ENCODE results near the gene DIS3L2. TPM values are rescaled to one million over a fixed set of nuclear protein-coding genes. Genes with fewer than 3 reads are reported as not detected.

Gene DIS3L2
- total RNA-seq, 2 donors from 2014 or later, result 21.6 to 30.2 TPM

- ATAC-seq (replicated peaks), result no peak
- Mint-ChIP-seq H3K4me1 (no peaks in the 10 kb centered on the region), H3K27ac (no peak overlapping the region), H3K9me3 (no peaks in the 10 kb centered on the region), H3K4me3 (no peak overlapping the region), H3K36me3 (ENCODE audit: low read depth) (peaks cover 21% of the 10 kb centered on the region), H3K27me3 (no peaks in the 10 kb centered on the region)
Observed at GRCh38 chr2:232275670-232276069, 314.2 kb downstream of the DIS3L2 start.

- no peak for ATAC-seq (replicated peaks)
- no peaks in the 10 kb centered on the region for H3K9me3 Mint-ChIP-seq
- no peak overlapping the region for H3K27ac Mint-ChIP-seq
- peaks cover 21% of the 10 kb centered on the region for H3K36me3 Mint-ChIP-seq (ENCODE audit: low read depth)
- no peaks in the 10 kb centered on the region for H3K27me3 Mint-ChIP-seq
- no peak overlapping the region for H3K4me3 Mint-ChIP-seq
- no peaks in the 10 kb centered on the region for H3K4me1 Mint-ChIP-seq
Observed at GRCh38 chr2:232276084-232276732, 314.7 kb downstream of the DIS3L2 start.

- H3K27ac Mint-ChIP-seq, result no peak overlapping the region
Observed at GRCh38 chr2:232276733-232277313, 315.3 kb downstream of the DIS3L2 start.

GRCh38 chr2:232278534-232278933 lies 317.0 kb downstream of the DIS3L2 start:
- Mint-ChIP-seq H3K27me3 (no peaks in the 10 kb centered on the region), H3K36me3 (ENCODE audit: low read depth) (peaks cover 21% of the 10 kb centered on the region)

More at GRCh38 chr2:232276733-232277313, 315.3 kb downstream of the DIS3L2 start:
- H3K9me3 Mint-ChIP-seq, result no peaks in the 10 kb centered on the region
- H3K36me3 Mint-ChIP-seq (ENCODE audit: low read depth), result peaks cover 21% of the 10 kb centered on the region
- H3K4me1 Mint-ChIP-seq, result no peaks in the 10 kb centered on the region
- ATAC-seq (replicated peaks), result no peak
- no peaks in the 10 kb centered on the region for H3K27me3 Mint-ChIP-seq
- H3K4me3 Mint-ChIP-seq, result no peak overlapping the region

GRCh38 chr2:232280341-232280740 lies 318.8 kb downstream of the DIS3L2 start:
- no peaks in the 10 kb centered on the region for H3K9me3 Mint-ChIP-seq
- no peaks in the 10 kb centered on the region for H3K27me3 Mint-ChIP-seq
- no peaks in the 10 kb centered on the region for H3K4me1 Mint-ChIP-seq
- H3K4me3 Mint-ChIP-seq, result no peak overlapping the region
- peaks cover 21% of the 10 kb centered on the region for H3K36me3 Mint-ChIP-seq (ENCODE audit: low read depth)
- ATAC-seq (replicated peaks), result no peak
- no peak overlapping the region for H3K27ac Mint-ChIP-seq

More at GRCh38 chr2:232278534-232278933, 317.0 kb downstream of the DIS3L2 start:
- Mint-ChIP-seq H3K27ac (no peak overlapping the region), H3K4me1 (no peaks in the 10 kb centered on the region), H3K9me3 (no peaks in the 10 kb centered on the region), H3K4me3 (no peak overlapping the region)
- ATAC-seq (replicated peaks), result no peak

GRCh38 chr2:232281858-232282507 lies 320.5 kb downstream of the DIS3L2 start:
- H3K9me3 Mint-ChIP-seq, result no peaks in the 10 kb centered on the region
- H3K4me3 Mint-ChIP-seq, result no peak overlapping the region
- no peaks in the 10 kb centered on the region for H3K27me3 Mint-ChIP-seq
- H3K27ac Mint-ChIP-seq, result peak overlapping the region; percentile 57
- peaks cover 17% of the 10 kb centered on the region for H3K36me3 Mint-ChIP-seq (ENCODE audit: low read depth)
- no peaks in the 10 kb centered on the region for H3K4me1 Mint-ChIP-seq
- no peak for ATAC-seq (replicated peaks)

GRCh38 chr2:232282508-232283055 lies 321.1 kb downstream of the DIS3L2 start:
- Mint-ChIP-seq H3K4me3 (no peak overlapping the region), H3K4me1 (no peaks in the 10 kb centered on the region), H3K27ac (no peak overlapping the region), H3K36me3 (ENCODE audit: low read depth) (peaks cover 16% of the 10 kb centered on the region), H3K27me3 (no peaks in the 10 kb centered on the region), H3K9me3 (no peaks in the 10 kb centered on the region)
- ATAC-seq (replicated peaks), result no peak

- Mint-ChIP-seq H3K27me3 (no peaks in the 10 kb centered on the region), H3K27ac (no peak overlapping the region), H3K4me1 (no peaks in the 10 kb centered on the region), H3K4me3 (no peak overlapping the region), H3K9me3 (no peaks in the 10 kb centered on the region), H3K36me3 (ENCODE audit: low read depth) (no peaks in the 10 kb centered on the region)
- ATAC-seq (replicated peaks), result no peak
Observed at GRCh38 chr2:232286001-232286868, 324.7 kb downstream of the DIS3L2 start.

GRCh38 chr2:232287316-232287715 lies 325.8 kb downstream of the DIS3L2 start:
- Mint-ChIP-seq H3K27ac (peak overlapping the region; percentile 34), H3K4me3 (no peak overlapping the region), H3K4me1 (peaks cover 1% of the 10 kb centered on the region), H3K27me3 (no peaks in the 10 kb centered on the region), H3K36me3 (ENCODE audit: low read depth) (no peaks in the 10 kb centered on the region), H3K9me3 (no peaks in the 10 kb centered on the region)
- no peak for ATAC-seq (replicated peaks)

GRCh38 chr2:232288489-232289030 lies 327.0 kb downstream of the DIS3L2 start:
- H3K27me3 Mint-ChIP-seq, result no peaks in the 10 kb centered on the region
- no peak for ATAC-seq (replicated peaks)
- H3K9me3 Mint-ChIP-seq, result no peaks in the 10 kb centered on the region
- no peak overlapping the region for H3K4me3 Mint-ChIP-seq
- no peaks in the 10 kb centered on the region for H3K36me3 Mint-ChIP-seq (ENCODE audit: low read depth)
- peak overlapping the region; percentile 34 for H3K27ac Mint-ChIP-seq
- H3K4me1 Mint-ChIP-seq, result peaks cover 6% of the 10 kb centered on the region

GRCh38 chr2:232290668-232291067 lies 329.2 kb downstream of the DIS3L2 start:
- no peak overlapping the region for H3K4me3 Mint-ChIP-seq
- H3K27me3 Mint-ChIP-seq, result no peaks in the 10 kb centered on the region

GRCh38 chr2:232291343-232291742 lies 329.8 kb downstream of the DIS3L2 start:
- H3K36me3 Mint-ChIP-seq (ENCODE audit: low read depth), result no peaks in the 10 kb centered on the region
- H3K9me3 Mint-ChIP-seq, result no peaks in the 10 kb centered on the region
- no peak overlapping the region for H3K4me3 Mint-ChIP-seq
- no peak overlapping the region for H3K27ac Mint-ChIP-seq
- H3K27me3 Mint-ChIP-seq, result no peaks in the 10 kb centered on the region
- ATAC-seq (replicated peaks), result no peak
- peaks cover 6% of the 10 kb centered on the region for H3K4me1 Mint-ChIP-seq

More at GRCh38 chr2:232290668-232291067, 329.2 kb downstream of the DIS3L2 start:
- Mint-ChIP-seq H3K4me1 (peaks cover 6% of the 10 kb centered on the region), H3K36me3 (ENCODE audit: low read depth) (no peaks in the 10 kb centered on the region), H3K9me3 (no peaks in the 10 kb centered on the region), H3K27ac (no peak overlapping the region)
- ATAC-seq (replicated peaks), result no peak

- Mint-ChIP-seq H3K4me1 (peaks cover 6% of the 10 kb centered on the region), H3K9me3 (no peaks in the 10 kb centered on the region), H3K27ac (peak overlapping the region; percentile 60), H3K36me3 (ENCODE audit: low read depth) (no peaks in the 10 kb centered on the region), H3K4me3 (no peak overlapping the region), H3K27me3 (no peaks in the 10 kb centered on the region)
- peak; percentile 65 for ATAC-seq (replicated peaks)
Observed at GRCh38 chr2:232292395-232293154, 331.1 kb downstream of the DIS3L2 start.
